Measurements from ENCODE around the gene DTNA.

GRCh38 chr18:34696671-34697070 lies 13.4 kb upstream of the DTNA start:
- TF ChIP-seq CTCF (IDR thresholded peaks at IDR 0.05) (no peak), POLR2A (IDR thresholded peaks at IDR 0.05) (no peak)

All from adrenal gland (tissue), 5 donors.